ENCODE data around the gene MPIG6B.

- TF ChIP-seq CTCF (IDR thresholded peaks at IDR 0.05) (no peak), POLR2A (IDR thresholded peaks at IDR 0.05) (no peak)
Measured at GRCh38 chr6:31691564-31692108, 31.5 kb upstream of the MPIG6B start.
